Activated T-cell treated with anti-CD3 and anti-CD28 coated beads, Interleukin-2, amount 50 U/mL, for 72 hours (primary cell): ENCODE data around the gene CLCN1. TPM values are rescaled to one million over a fixed set of nuclear protein-coding genes. Genes with fewer than 3 reads are reported as not detected.
"Not testable (repeated sequence)": the region's sequence is repeated elsewhere in the genome, so short reads cannot be mapped to it uniquely, and the experiment has no call there.

Experiments
- ATAC-seq, 2 donors: fragments of 150-1000 bp; cut with Tn5 transposase; replicated peaks in 1 of 2; 2 replicates each; pipeline ENCODE4 v1.10.0; 2021; ENCODE audit warnings: moderate library complexity in 2 of 2, mild to moderate bottlenecking in 1 of 2
- DNase-seq, 2 donors: peaks; one replicate each; pipeline ENCODE4 v3.0.0; 2021 to 2022; ENCODE audit warnings: mixed read lengths in 1 of 2
- H3K27ac Mint-ChIP-seq: one replicate; pipeline ENCODE4 v1.8.0; 2022; ENCODE audit warnings: mild to moderate bottlenecking, moderate library complexity, mixed read lengths
- H3K27me3 Mint-ChIP-seq: one replicate; pipeline ENCODE4 v1.8.0; 2022; ENCODE audit warnings: low read depth, mixed read lengths
- H3K36me3 Mint-ChIP-seq, 2 donors: one replicate each; pipeline ENCODE4 v1.8.0; 2022; ENCODE audit warnings: mixed read lengths in 2 of 2, mild to moderate bottlenecking in 1 of 2; ENCODE audit not compliant: insufficient read depth in 2 of 2
- H3K4me1 Mint-ChIP-seq: one replicate; pipeline ENCODE4 v1.8.0; 2022; ENCODE audit warnings: low read depth, mixed read lengths
- H3K4me3 Mint-ChIP-seq, 2 donors: one replicate each; pipeline ENCODE4 v1.8.0; 2022; ENCODE audit warnings: mild to moderate bottlenecking in 2 of 2, mixed read lengths in 2 of 2, moderate library complexity in 2 of 2
- H3K9me3 Mint-ChIP-seq, 2 donors: one replicate each; pipeline ENCODE4 v1.8.0; 2022; ENCODE audit warnings: mixed read lengths in 2 of 2
- total RNA-seq, 2 donors: library from RNA; stranded (reverse); gene quantifications; one replicate each; pipeline ENCODE4 v1.2.3, GENCODE V29; 2022

Gene CLCN1
- total RNA-seq, 2 donors from 2014 or later: 0.09 TPM; not detected in 1

DNA sequence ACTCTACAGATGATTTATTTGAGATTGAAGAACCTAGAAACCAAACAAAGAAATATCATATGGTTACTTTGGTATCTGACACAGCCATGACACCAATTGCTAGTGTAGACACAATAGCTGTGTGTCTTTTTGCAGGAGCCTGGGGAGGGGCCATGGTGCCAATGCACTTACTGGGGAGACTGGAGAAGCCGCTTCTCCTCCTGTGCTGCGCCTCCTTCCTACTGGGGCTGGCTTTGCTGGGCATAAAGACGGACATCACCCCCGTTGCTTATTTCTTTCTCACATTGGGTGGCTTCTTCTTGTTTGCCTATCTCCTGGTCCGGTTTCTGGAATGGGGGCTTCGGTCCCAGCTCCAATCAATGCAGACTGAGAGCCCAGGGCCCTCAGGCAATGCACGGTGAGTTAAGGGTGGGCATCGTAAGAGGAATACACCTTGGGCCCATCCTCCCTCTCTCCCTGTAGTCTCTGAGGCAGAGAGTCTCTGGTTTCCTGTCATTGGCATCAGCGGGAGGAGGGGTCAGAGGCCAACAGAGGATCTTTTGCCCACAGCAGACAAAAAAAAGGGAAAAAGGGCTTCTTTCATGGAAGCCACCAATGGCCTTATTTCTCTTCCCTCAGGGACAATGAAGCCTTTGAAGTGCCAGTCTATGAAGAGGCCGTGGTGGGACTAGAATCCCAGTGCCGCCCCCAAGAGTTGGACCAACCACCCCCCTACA is 29.9 kb upstream of the CLCN1 start:
- ATAC-seq: no peak
- Mint-ChIP-seq H3K36me3 (peaks cover 9 to 12% of the 10 kb centered on the region in 2 donors), H3K27ac (no peak overlapping the region), H3K27me3 (no peaks in the 10 kb centered on the region), H3K4me1 (peaks cover 55% of the 10 kb centered on the region), H3K9me3 (peaks cover 0 to 2% of the 10 kb centered on the region in 2 donors), H3K4me3 (no peak overlapping the region)
- no peak for DNase-seq

- DNase-seq: no peak
- Mint-ChIP-seq H3K4me1 (peaks cover 59% of the 10 kb centered on the region), H3K27ac (no peak overlapping the region), H3K36me3 (peaks cover 15 to 17% of the 10 kb centered on the region in 2 donors), H3K27me3 (no peaks in the 10 kb centered on the region), H3K9me3 (peaks cover 0 to 2% of the 10 kb centered on the region in 2 donors), H3K4me3 (no peak overlapping the region)
- ATAC-seq: no peak
Measured at GRCh38 chr7:143286522-143286890, 29.4 kb upstream of the CLCN1 start.

- H3K9me3 Mint-ChIP-seq: peaks cover 0 to 2% of the 10 kb centered on the region in 2 donors
- ATAC-seq (no peak), DNase-seq (no peak)
- H3K27me3 Mint-ChIP-seq: no peaks in the 10 kb centered on the region
- H3K36me3 Mint-ChIP-seq: peaks cover 19 to 23% of the 10 kb centered on the region in 2 donors
- H3K27ac Mint-ChIP-seq: peak overlapping the region; percentile 18
- H3K4me3 Mint-ChIP-seq: peak overlapping the region; percentile 90 to 96
- H3K4me1 Mint-ChIP-seq: peaks cover 62% of the 10 kb centered on the region
Measured at GRCh38 chr7:143287339-143287934, 28.5 kb upstream of the CLCN1 start.

GRCh38 chr7:143287935-143288826 is 27.7 kb upstream of the CLCN1 start, which contains the start of gene CASP2:
Gene CASP2, plus strand, starts transcription at chr7:143288351. Its CDS starts 105 bp downstream, at chr7:143288456.
- H3K36me3 Mint-ChIP-seq: peaks cover 19 to 26% of the 10 kb centered on the region in 2 donors

DNA sequence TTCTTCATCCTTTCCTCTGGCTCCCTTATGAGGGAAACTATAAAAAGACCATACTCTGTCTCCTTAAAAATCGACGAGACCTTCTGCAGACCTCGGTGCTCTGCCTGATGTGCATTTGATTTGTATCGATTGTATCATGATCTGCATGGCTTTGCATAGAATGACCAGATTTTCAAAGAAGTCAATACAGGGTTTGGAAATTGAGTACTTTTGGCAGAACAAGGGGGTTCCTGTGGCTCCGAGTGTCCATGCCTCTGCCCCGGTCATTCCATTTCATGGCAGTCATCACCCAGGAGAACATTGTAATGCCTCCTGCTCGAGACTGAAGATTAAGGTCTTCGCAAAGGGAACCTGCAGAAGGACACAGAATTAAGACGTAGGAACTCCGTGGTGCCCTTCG is 27.1 kb upstream of the CLCN1 start:
- Mint-ChIP-seq H3K36me3 (peaks cover 21 to 33% of the 10 kb centered on the region in 2 donors), H3K27me3 (no peaks in the 10 kb centered on the region), H3K9me3 (peaks cover 0 to 2% of the 10 kb centered on the region in 2 donors), H3K4me3 (peak overlapping the region; percentile 90 to 96), H3K27ac (peak overlapping the region; percentile 99), H3K4me1 (peaks cover 60% of the 10 kb centered on the region)
- ATAC-seq (no peak), DNase-seq (no peak)

More at GRCh38 chr7:143287935-143288826, 27.7 kb upstream of the CLCN1 start, which contains the start of gene CASP2:
- no peaks in the 10 kb centered on the region for H3K27me3 Mint-ChIP-seq
- peaks cover 0 to 2% of the 10 kb centered on the region in 2 donors for H3K9me3 Mint-ChIP-seq
- ATAC-seq: peak; percentile 94 to 96
- DNase-seq: peak; percentile 99
- H3K27ac Mint-ChIP-seq: peak within 1 kb of the TSS; percentile 99
- peaks cover 61% of the 10 kb centered on the region for H3K4me1 Mint-ChIP-seq
- peak within 1 kb of the TSS; percentile 90 to 96 for H3K4me3 Mint-ChIP-seq

- Mint-ChIP-seq H3K27me3 (no peaks in the 10 kb centered on the region), H3K27ac (peak overlapping the region; percentile 99), H3K36me3 (peaks cover 27 to 39% of the 10 kb centered on the region in 2 donors), H3K9me3 (peaks cover 0 to 2% of the 10 kb centered on the region in 2 donors), H3K4me3 (peak overlapping the region; percentile 90 to 96), H3K4me1 (peaks cover 60% of the 10 kb centered on the region)
- ATAC-seq (no peak), DNase-seq (no peak)
Measured at GRCh38 chr7:143289421-143289820, 26.5 kb upstream of the CLCN1 start.

GRCh38 chr7:143289888-143290287 is 26.0 kb upstream of the CLCN1 start:
- H3K4me1 Mint-ChIP-seq: peaks cover 60% of the 10 kb centered on the region
- ATAC-seq, DNase-seq, H3K27me3 Mint-ChIP-seq, H3K9me3 Mint-ChIP-seq: not testable (repeated sequence)
- H3K4me3 Mint-ChIP-seq: peak overlapping the region; percentile 90 to 96
- H3K36me3 Mint-ChIP-seq: peaks cover 29 to 43% of the 10 kb centered on the region in 2 donors
- H3K27ac Mint-ChIP-seq: peak overlapping the region; percentile 99

DNA sequence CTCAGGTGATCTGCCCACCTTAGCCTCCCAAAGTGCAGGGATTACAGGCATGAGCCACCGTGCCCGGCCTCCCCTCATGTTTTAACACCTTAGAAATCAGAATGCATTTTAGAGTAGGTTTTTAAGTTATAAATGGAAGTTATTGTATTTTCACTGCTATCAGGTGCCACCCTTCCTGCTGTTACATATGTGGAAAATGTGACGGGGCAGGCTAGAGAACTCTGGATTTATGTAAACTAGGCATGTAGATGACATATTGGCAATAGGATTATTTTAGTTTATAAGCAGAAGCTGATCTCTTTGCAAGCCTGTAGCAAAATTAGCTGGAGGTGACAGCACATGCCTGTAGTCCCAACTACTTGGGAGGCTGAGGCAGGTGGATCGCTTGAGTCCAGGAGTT is 25.6 kb upstream of the CLCN1 start:
- no peak for ATAC-seq
- no peak for DNase-seq
- Mint-ChIP-seq H3K27ac (peak overlapping the region; percentile 99), H3K27me3 (no peaks in the 10 kb centered on the region), H3K4me1 (peaks cover 64% of the 10 kb centered on the region), H3K9me3 (peaks cover 0 to 2% of the 10 kb centered on the region in 2 donors), H3K4me3 (peak overlapping the region; percentile 90 to 96), H3K36me3 (peaks cover 29 to 46% of the 10 kb centered on the region in 2 donors)

- ATAC-seq (no peak), DNase-seq (no peak)
- Mint-ChIP-seq H3K9me3 (peaks cover 0 to under 1% of the 10 kb centered on the region in 2 donors), H3K4me3 (no peak overlapping the region), H3K27ac (no peak overlapping the region), H3K36me3 (peaks cover 30 to 64% of the 10 kb centered on the region in 2 donors), H3K27me3 (no peaks in the 10 kb centered on the region), H3K4me1 (peaks cover 71% of the 10 kb centered on the region)
Measured at GRCh38 chr7:143292876-143293275, 23.0 kb upstream of the CLCN1 start.

- Mint-ChIP-seq H3K4me3 (peak overlapping the region in 1 of 2 donors; percentile 34), H3K27me3 (no peaks in the 10 kb centered on the region), H3K27ac (peak overlapping the region; percentile 76), H3K36me3 (peaks cover 34 to 72% of the 10 kb centered on the region in 2 donors), H3K4me1 (peaks cover 63% of the 10 kb centered on the region), H3K9me3 (no peaks in the 10 kb centered on the region)
- ATAC-seq (no peak), DNase-seq (no peak)
Measured at GRCh38 chr7:143295870-143296269, 20.0 kb upstream of the CLCN1 start.

DNA sequence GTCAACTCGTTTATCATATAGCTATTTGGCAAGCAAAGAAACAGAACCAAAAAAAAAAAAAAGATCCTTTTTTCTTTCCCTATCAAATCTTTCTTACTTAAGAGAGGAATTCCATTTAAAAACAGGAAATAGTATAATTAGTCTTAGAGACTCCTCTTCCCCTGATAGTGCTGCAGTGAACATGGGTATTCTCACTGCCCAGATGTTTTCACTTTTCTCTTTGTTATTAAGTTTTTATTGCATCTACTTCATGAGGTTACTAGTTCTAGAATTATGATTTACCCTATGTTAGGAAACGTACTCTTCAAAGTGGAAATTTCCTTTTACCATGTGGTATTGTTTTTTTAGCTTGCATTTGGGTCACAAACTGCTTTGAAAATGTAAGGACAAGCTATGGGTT is 19.2 kb upstream of the CLCN1 start:
- Mint-ChIP-seq H3K4me1 (peaks cover 55% of the 10 kb centered on the region), H3K27ac (peak overlapping the region; percentile 76), H3K4me3 (no peak overlapping the region), H3K36me3 (peaks cover 30 to 72% of the 10 kb centered on the region in 2 donors), H3K27me3 (no peaks in the 10 kb centered on the region), H3K9me3 (no peaks in the 10 kb centered on the region)
- no peak for ATAC-seq
- DNase-seq: no peak

- no peaks in the 10 kb centered on the region for H3K27me3 Mint-ChIP-seq
- H3K4me3 Mint-ChIP-seq: no peak overlapping the region
- no peak for DNase-seq
- H3K27ac Mint-ChIP-seq: no peak overlapping the region
- H3K9me3 Mint-ChIP-seq: no peaks in the 10 kb centered on the region
- ATAC-seq: no peak
- peaks cover 44% of the 10 kb centered on the region for H3K4me1 Mint-ChIP-seq
- peaks cover 24 to 63% of the 10 kb centered on the region in 2 donors for H3K36me3 Mint-ChIP-seq
Measured at GRCh38 chr7:143299346-143299745, 16.6 kb upstream of the CLCN1 start.
